NCI-H2196 (cell line): ENCODE results near the gene BAK1.

Source experiments
- DNase-seq: peaks from one replicate; lab custom pipeline; 2025; ENCODE audit not compliant: unreplicated experiment; lab: John Stamatoyannopoulos, UW

The BAK1 gene

GRCh38 chr6:33588894-33589293 is 8.8 kb upstream of the BAK1 start:
- DNase-seq, result no peak

- no peak for DNase-seq
These were observed 7.5 kb upstream of the BAK1 start for GRCh38 chr6:33587529-33587928.

- no peak for DNase-seq
These were observed 6.1 kb upstream of the BAK1 start for GRCh38 chr6:33586108-33586640.

GRCh38 chr6:33585403-33586107 is 5.5 kb upstream of the BAK1 start:
- peak; percentile 78 for DNase-seq

- no peak for DNase-seq
These were observed 4.8 kb upstream of the BAK1 start for GRCh38 chr6:33584700-33585402.

GRCh38 chr6:33583591-33584155 is 3.6 kb upstream of the BAK1 start:
- DNase-seq, result no peak

- DNase-seq, result no peak
These were observed 1.1 kb upstream of the BAK1 start for GRCh38 chr6:33581186-33581585.

GRCh38 chr6:33578588-33579011 is 1.5 kb downstream of the BAK1 start:
- no peak for DNase-seq

GRCh38 chr6:33578164-33578563 is 1.9 kb downstream of the BAK1 start:
- no peak for DNase-seq

- no peak for DNase-seq
These were observed 2.4 kb downstream of the BAK1 start for GRCh38 chr6:33577718-33578117.

GRCh38 chr6:33577106-33577535 is 3.0 kb downstream of the BAK1 start:
- peak; percentile 83 for DNase-seq

- DNase-seq, result no peak
These were observed 3.4 kb downstream of the BAK1 start for GRCh38 chr6:33576668-33577067.

GRCh38 chr6:33575211-33575610 is 4.9 kb downstream of the BAK1 start:
- no peak for DNase-seq

GRCh38 chr6:33571637-33572316 is 8.3 kb downstream of the BAK1 start:
- no peak for DNase-seq

- peak; percentile 84 for DNase-seq
These were observed 9.1 kb downstream of the BAK1 start for GRCh38 chr6:33570806-33571636.

GRCh38 chr6:33568826-33569570 is 11.1 kb downstream of the BAK1 start:
- no peak for DNase-seq

- no peak for DNase-seq
These were observed 12.2 kb downstream of the BAK1 start for GRCh38 chr6:33567836-33568235.

- no peak for DNase-seq
These were observed 13.6 kb downstream of the BAK1 start for GRCh38 chr6:33566182-33567084.

- DNase-seq, result no peak
These were observed 21.3 kb downstream of the BAK1 start for GRCh38 chr6:33558801-33559200.
